ENCODE data around the gene DHX9.
"Not testable (repeated sequence)": the region's sequence is repeated elsewhere in the genome, so short reads cannot be mapped to it uniquely, and the experiment has no call there.

The DHX9 gene

GRCh38 chr1:182889997-182890396 is 50.9 kb downstream of the DHX9 start:
- Histone ChIP-seq H3K4me3 (no peak overlapping the region), H3K4me1 (no peaks in the 10 kb centered on the region), H3K36me3 (peaks cover 34 to 43% (median 40%) of the 10 kb centered on the region in 3 donors), H3K9me3 (no peaks in the 10 kb centered on the region), H3K27me3 (no peaks in the 10 kb centered on the region), H3K27ac (no peak overlapping the region)
- intact Hi-C loops (cut with DNase I; ENCODE audit: low total_unique reads): no loop called here
- no peak for DNase-seq
- TF ChIP-seq, protein P1, sequence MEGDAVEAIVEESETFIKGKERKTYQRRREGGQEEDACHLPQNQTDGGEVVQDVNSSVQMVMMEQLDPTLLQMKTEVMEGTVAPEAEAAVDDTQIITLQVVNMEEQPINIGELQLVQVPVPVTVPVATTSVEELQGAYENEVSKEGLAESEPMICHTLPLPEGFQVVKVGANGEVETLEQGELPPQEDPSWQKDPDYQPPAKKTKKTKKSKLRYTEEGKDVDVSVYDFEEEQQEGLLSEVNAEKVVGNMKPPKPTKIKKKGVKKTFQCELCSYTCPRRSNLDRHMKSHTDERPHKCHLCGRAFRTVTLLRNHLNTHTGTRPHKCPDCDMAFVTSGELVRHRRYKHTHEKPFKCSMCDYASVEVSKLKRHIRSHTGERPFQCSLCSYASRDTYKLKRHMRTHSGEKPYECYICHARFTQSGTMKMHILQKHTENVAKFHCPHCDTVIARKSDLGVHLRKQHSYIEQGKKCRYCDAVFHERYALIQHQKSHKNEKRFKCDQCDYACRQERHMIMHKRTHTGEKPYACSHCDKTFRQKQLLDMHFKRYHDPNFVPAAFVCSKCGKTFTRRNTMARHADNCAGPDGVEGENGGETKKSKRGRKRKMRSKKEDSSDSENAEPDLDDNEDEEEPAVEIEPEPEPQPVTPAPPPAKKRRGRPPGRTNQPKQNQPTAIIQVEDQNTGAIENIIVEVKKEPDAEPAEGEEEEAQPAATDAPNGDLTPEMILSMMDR (IDR thresholded peaks at IDR 0.05): no peak

GRCh38 chr1:182890927-182891610 is 51.9 kb downstream of the DHX9 start:
- no peak for DNase-seq
- intact Hi-C loops (cut with DNase I; ENCODE audit: low total_unique reads): no loop called here
- peaks cover 23 to 32% (median 30%) of the 10 kb centered on the region in 3 donors for H3K36me3 ChIP-seq
- H3K4me1 ChIP-seq: no peaks in the 10 kb centered on the region
- no peak overlapping the region for H3K4me3 ChIP-seq
- H3K9me3 ChIP-seq: no peaks in the 10 kb centered on the region
- H3K27me3 ChIP-seq: no peaks in the 10 kb centered on the region
- TF ChIP-seq, protein P1 (IDR thresholded peaks at IDR 0.05): no peak
- no peak overlapping the region for H3K27ac ChIP-seq

DNA sequence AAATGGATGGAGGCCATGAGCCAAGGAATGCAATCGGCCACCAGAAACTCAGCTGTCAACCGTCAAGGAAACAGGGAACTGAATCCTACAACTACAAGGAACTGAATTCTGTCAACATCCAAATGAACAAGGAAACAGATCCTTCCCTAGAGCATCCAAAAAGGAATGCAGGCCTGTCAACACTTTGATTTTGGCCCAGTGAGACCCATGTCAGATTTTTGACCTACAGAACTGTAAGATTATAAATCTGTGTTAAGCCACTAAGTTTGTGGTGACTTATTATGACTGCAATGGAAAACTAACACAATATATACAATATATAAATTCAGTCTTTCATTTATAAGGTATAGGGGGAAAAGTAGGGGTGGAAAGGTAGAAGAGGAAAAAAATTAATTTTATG is 58.5 kb downstream of the DHX9 start:
- DNase-seq: no peak
- intact Hi-C loops (cut with DNase I; ENCODE audit: low total_unique reads): no loop called here
- Histone ChIP-seq H3K4me3 (no peak overlapping the region), H3K36me3 (no peaks in the 10 kb centered on the region), H3K27me3 (no peaks in the 10 kb centered on the region), H3K9me3 (no peaks in the 10 kb centered on the region), H3K4me1 (no peaks in the 10 kb centered on the region), H3K27ac (no peak overlapping the region)
- TF ChIP-seq, protein P1 (IDR thresholded peaks at IDR 0.05): no peak

GRCh38 chr1:182901946-182902345 is 62.8 kb downstream of the DHX9 start:
- intact Hi-C loops (cut with DNase I; ENCODE audit: low total_unique reads); H3K27ac ChIP-seq; H3K36me3 ChIP-seq; H3K4me1 ChIP-seq; DNase-seq; H3K4me3 ChIP-seq; H3K27me3 ChIP-seq; H3K9me3 ChIP-seq: not testable (repeated sequence)

- H3K36me3 ChIP-seq: no peaks in the 10 kb centered on the region
- TF ChIP-seq, protein P1 (IDR thresholded peaks at IDR 0.05): no peak
- intact Hi-C loops (cut with DNase I; ENCODE audit: low total_unique reads): no loop called here
Measured at GRCh38 chr1:182905321-182905720, 66.2 kb downstream of the DHX9 start.

GRCh38 chr1:182909578-182909977 is 70.4 kb downstream of the DHX9 start:
- Histone ChIP-seq H3K4me3 (no peak overlapping the region), H3K27me3 (peaks cover 0 to 3% of the 10 kb centered on the region in 2 donors), H3K36me3 (no peaks in the 10 kb centered on the region), H3K4me1 (no peaks in the 10 kb centered on the region), H3K27ac (no peak overlapping the region), H3K9me3 (peaks cover 0 to 14% (median 10%) of the 10 kb centered on the region in 3 donors)
- no peak for DNase-seq
- intact Hi-C loops (cut with DNase I; ENCODE audit: low total_unique reads): no loop called here
- TF ChIP-seq, protein P1 (IDR thresholded peaks at IDR 0.05): no peak

More at GRCh38 chr1:182905321-182905720, 66.2 kb downstream of the DHX9 start:
- Histone ChIP-seq H3K9me3 (no peaks in the 10 kb centered on the region), H3K4me3 (no peak overlapping the region), H3K4me1 (no peaks in the 10 kb centered on the region), H3K27ac (no peak overlapping the region), H3K27me3 (peaks cover 0 to 3% of the 10 kb centered on the region in 2 donors)
- no peak for DNase-seq

Measured in tibial artery (tissue), 4 donors.